GM23338 (cell line): ENCODE measurements around the gene UPP1. TPM values are rescaled to one million over a fixed set of nuclear protein-coding genes. Genes with fewer than 3 reads are reported as not detected.

ENCODE experiments used
- ATAC-seq: fragments of 200-7000 bp; cut with Tn5 transposase; 3 replicates; pipeline ENCODE4 v1.9.1; 2020
- DNase-seq: peaks from one replicate; pipeline ENCODE4 v3.0.0-alpha.2; 2015; ENCODE audit warnings: low spot score
- H2AFZ ChIP-seq: fragments of 200-600 bp; sonication (generic); 2 replicates; pipeline ENCODE4 v1.8.0; 2016; ENCODE audit warnings: antibody characterized with exemption, mild to moderate bottlenecking, moderate library complexity
- H3F3A ChIP-seq: fragments of 200-600 bp; sonication (generic); replicated peaks from 2 replicates; pipeline ENCODE4 v1.8.0; 2017; ENCODE audit warnings: antibody characterized with exemption, mixed run types, low read depth
- H3K27ac ChIP-seq: fragments of 200-600 bp; sonication (generic); 2 replicates; pipeline ENCODE4 v1.6.1; 2016; ENCODE audit warnings: low read depth
- H3K27me3 ChIP-seq: fragments of 200-600 bp; sonication (generic); 2 replicates; pipeline ENCODE4 v1.8.0; 2016; ENCODE audit warnings: mild to moderate bottlenecking, mixed run types, moderate library complexity; ENCODE audit not compliant: insufficient read depth
- H3K36me3 ChIP-seq: fragments of 200-600 bp; sonication (generic); 2 replicates; pipeline ENCODE4 v1.8.0; 2016; ENCODE audit warnings: mild to moderate bottlenecking; ENCODE audit not compliant: insufficient read depth
- H3K4me1 ChIP-seq: fragments of 200-600 bp; sonication (generic); 2 replicates; pipeline ENCODE4 v1.8.0; 2016; ENCODE audit warnings: mild to moderate bottlenecking, moderate library complexity; ENCODE audit not compliant: insufficient read depth
- H3K4me2 ChIP-seq: fragments of 200-600 bp; sonication (generic); 2 replicates; pipeline ENCODE4 v1.7.1; 2017; ENCODE audit warnings: mixed run types
- H3K4me3 ChIP-seq: fragments of 200-600 bp; sonication (generic); 2 replicates; pipeline ENCODE4 v1.6.1; 2016; ENCODE audit warnings: mixed run types
- H3K79me2 ChIP-seq: fragments of 200-600 bp; sonication (generic); replicated peaks from 2 replicates; pipeline ENCODE4 v1.8.0; 2017; ENCODE audit warnings: mild to moderate bottlenecking; ENCODE audit not compliant: insufficient read depth
- H3K9me2 ChIP-seq: fragments of 200-600 bp; sonication (generic); 2 replicates; pipeline ENCODE4 v1.8.0; 2017; ENCODE audit not compliant: insufficient read depth
- H4K20me1 ChIP-seq: fragments of 200-600 bp; sonication (generic); replicated peaks from 2 replicates; pipeline ENCODE4 v1.8.0; 2017; ENCODE audit warnings: mild to moderate bottlenecking; ENCODE audit not compliant: insufficient read depth
- H3K27ac Mint-ChIP-seq: 2 replicates; pipeline ENCODE4 v1.8.0; 2020; ENCODE audit warnings: inconsistent platforms, mild to moderate bottlenecking, moderate library complexity, mixed read lengths
- H3K27me3 Mint-ChIP-seq: 3 replicates; pipeline ENCODE4 v1.8.0; 2022; ENCODE audit warnings: low read depth, mild to moderate bottlenecking, moderate library complexity, mixed read lengths, inconsistent platforms; ENCODE audit not compliant: insufficient read depth, poor library complexity
- H3K36me3 Mint-ChIP-seq: 3 replicates; pipeline ENCODE4 v1.8.0; 2021; ENCODE audit warnings: low read depth, mild to moderate bottlenecking, inconsistent platforms, moderate library complexity, mixed read lengths
- H3K4me1 Mint-ChIP-seq: 3 replicates; pipeline ENCODE4 v1.8.0; 2020; ENCODE audit warnings: mild to moderate bottlenecking, inconsistent platforms, mixed read lengths
- H3K4me3 Mint-ChIP-seq: 3 replicates; pipeline ENCODE4 v1.8.0; 2021; ENCODE audit warnings: moderate library complexity, mild to moderate bottlenecking, inconsistent platforms, mixed read lengths
- H3K9me3 Mint-ChIP-seq: 3 replicates; pipeline ENCODE4 v1.8.0; 2020; ENCODE audit warnings: moderate library complexity, mild to moderate bottlenecking, inconsistent platforms, mixed read lengths
- EZH2 ChIP-seq: fragments of 200-600 bp; sonication (generic); IDR thresholded peaks from one replicate; pipeline ENCODE4 v1.8.0; 2017; ENCODE audit warnings: antibody characterized with exemption, mild to moderate bottlenecking, low read depth; ENCODE audit not compliant: unreplicated experiment
- JUNB ChIP-seq: IDR thresholded peaks from one replicate; pipeline ENCODE4 v1.6.1; 2016; ENCODE audit warnings: antibody characterized with exemption; ENCODE audit not compliant: unreplicated experiment
- NANOG ChIP-seq: IDR thresholded peaks from 2 replicates; pipeline ENCODE4 v1.6.1; 2016; ENCODE audit warnings: antibody characterized with exemption, borderline replicate concordance
- POLR2AphosphoS5 ChIP-seq: IDR thresholded peaks from 2 replicates; pipeline ENCODE4 v1.6.1; 2016; ENCODE audit warnings: antibody characterized with exemption, low read depth
- STAT1 ChIP-seq: IDR thresholded peaks from one replicate; pipeline ENCODE4 v1.6.1; 2016; ENCODE audit warnings: antibody characterized with exemption; ENCODE audit not compliant: unreplicated experiment
- ZNF114 ChIP-seq: fragments of 250-450 bp; sonication (Bioruptor Pico); IDR thresholded peaks from 2 replicates; pipeline ENCODE4 v1.5.0; 2020; ENCODE audit warnings: mild to moderate bottlenecking, moderate library complexity
- polyA plus RNA-seq: library from polyadenylated mRNA; unstranded; fragments of >200 nt; fragmentation: Nextera tagmentation; extraction: Ambion mirVana; gene quantifications from 2 replicates; pipeline ENCODE4 v1.2.1, GENCODE V29; 2016
- total RNA-seq: library from RNA; depleted of rRNA; stranded (reverse); fragments of >200 nt; shearing (Covaris generic); gene quantifications from 2 replicates; pipeline ENCODE4 v1.2.3, GENCODE V29; 2014
- TF ChIP-seq, protein P1 (sequence below): IDR thresholded peaks from one replicate; pipeline ENCODE4 v1.6.1; 2018; ENCODE audit warnings: antibody characterized with exemption; ENCODE audit not compliant: unreplicated experiment
- TF ChIP-seq, protein P2 (sequence below), 2 experiments: fragments of 200-600 bp in 1 of 2; sonication (generic) in 1 of 2; conservative IDR thresholded peaks; 2 replicates each; pipeline versions ENCODE4 v1.5.1 to v1.6.1; 2016 to 2017; ENCODE audit warnings: antibody characterized with exemption in 2 of 2, low read depth in 2 of 2, mild to moderate bottlenecking in 2 of 2, moderate library complexity in 1 of 2
- TF ChIP-seq, protein P3 (sequence below): fragments of 250-450 bp; sonication (Bioruptor Pico); IDR thresholded peaks from 2 replicates; pipeline ENCODE4 v1.5.0; 2020; ENCODE audit warnings: mild to moderate bottlenecking, moderate library complexity
- TF ChIP-seq, protein P4 (sequence below): IDR thresholded peaks from 2 replicates; pipeline ENCODE4 v1.6.1; 2016; ENCODE audit warnings: antibody characterized with exemption

UPP1 gene
- total and polyA plus RNA-seq, 2 experiments from 2014 or later, result 22.7 to 43.5 TPM

DNA sequence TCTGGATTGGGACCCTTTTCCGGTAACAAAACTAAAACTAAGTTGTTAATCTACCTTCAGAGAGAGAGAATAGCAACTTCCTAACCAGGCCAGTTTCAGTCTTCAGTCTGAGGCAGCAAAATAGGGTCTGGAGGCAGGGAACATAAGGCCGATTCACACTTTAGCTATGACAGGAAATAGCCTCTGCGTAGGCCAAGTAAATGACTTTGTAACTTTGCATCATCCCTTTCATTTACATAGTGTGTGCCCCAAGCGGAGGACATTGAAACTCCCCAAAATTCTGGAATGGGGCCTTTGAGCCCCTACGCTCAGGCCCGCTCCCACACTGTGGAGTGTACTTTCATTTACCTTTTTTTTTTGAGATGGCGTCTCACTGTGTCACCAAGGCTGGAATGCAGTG is 1.7 kb upstream of the UPP1 start (continued):
- TF ChIP-seq, protein P1, sequence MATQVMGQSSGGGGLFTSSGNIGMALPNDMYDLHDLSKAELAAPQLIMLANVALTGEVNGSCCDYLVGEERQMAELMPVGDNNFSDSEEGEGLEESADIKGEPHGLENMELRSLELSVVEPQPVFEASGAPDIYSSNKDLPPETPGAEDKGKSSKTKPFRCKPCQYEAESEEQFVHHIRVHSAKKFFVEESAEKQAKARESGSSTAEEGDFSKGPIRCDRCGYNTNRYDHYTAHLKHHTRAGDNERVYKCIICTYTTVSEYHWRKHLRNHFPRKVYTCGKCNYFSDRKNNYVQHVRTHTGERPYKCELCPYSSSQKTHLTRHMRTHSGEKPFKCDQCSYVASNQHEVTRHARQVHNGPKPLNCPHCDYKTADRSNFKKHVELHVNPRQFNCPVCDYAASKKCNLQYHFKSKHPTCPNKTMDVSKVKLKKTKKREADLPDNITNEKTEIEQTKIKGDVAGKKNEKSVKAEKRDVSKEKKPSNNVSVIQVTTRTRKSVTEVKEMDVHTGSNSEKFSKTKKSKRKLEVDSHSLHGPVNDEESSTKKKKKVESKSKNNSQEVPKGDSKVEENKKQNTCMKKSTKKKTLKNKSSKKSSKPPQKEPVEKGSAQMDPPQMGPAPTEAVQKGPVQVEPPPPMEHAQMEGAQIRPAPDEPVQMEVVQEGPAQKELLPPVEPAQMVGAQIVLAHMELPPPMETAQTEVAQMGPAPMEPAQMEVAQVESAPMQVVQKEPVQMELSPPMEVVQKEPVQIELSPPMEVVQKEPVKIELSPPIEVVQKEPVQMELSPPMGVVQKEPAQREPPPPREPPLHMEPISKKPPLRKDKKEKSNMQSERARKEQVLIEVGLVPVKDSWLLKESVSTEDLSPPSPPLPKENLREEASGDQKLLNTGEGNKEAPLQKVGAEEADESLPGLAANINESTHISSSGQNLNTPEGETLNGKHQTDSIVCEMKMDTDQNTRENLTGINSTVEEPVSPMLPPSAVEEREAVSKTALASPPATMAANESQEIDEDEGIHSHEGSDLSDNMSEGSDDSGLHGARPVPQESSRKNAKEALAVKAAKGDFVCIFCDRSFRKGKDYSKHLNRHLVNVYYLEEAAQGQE, result no peak
- TF ChIP-seq, protein P2, sequence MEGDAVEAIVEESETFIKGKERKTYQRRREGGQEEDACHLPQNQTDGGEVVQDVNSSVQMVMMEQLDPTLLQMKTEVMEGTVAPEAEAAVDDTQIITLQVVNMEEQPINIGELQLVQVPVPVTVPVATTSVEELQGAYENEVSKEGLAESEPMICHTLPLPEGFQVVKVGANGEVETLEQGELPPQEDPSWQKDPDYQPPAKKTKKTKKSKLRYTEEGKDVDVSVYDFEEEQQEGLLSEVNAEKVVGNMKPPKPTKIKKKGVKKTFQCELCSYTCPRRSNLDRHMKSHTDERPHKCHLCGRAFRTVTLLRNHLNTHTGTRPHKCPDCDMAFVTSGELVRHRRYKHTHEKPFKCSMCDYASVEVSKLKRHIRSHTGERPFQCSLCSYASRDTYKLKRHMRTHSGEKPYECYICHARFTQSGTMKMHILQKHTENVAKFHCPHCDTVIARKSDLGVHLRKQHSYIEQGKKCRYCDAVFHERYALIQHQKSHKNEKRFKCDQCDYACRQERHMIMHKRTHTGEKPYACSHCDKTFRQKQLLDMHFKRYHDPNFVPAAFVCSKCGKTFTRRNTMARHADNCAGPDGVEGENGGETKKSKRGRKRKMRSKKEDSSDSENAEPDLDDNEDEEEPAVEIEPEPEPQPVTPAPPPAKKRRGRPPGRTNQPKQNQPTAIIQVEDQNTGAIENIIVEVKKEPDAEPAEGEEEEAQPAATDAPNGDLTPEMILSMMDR (conservative IDR thresholded peaks at IDR 0.05; ENCODE audit: low read depth in 2 of 2), result no peak

DNA sequence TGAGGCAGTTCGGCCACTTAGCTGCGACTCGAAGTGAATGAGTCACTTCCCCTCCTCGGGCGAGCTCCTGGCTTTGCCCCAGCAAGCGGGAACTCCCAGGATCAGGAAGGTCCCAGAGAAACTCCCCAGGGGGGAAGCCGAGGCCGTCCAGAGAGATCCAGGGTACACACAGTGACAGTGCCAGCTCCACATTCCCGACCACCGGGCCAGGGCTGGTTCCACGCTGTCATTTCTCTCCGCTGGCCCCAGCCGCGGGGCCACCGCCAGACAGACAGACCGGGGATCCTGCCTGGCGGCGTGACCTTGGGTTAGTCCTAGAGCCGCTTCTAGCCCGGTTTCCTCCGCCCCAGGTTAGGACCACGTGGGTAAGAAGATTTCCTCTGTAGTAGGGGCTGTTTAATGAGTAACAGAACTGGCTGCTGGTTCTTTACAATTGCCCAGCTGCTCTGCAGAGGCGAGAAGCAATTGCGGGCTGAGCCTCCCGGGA is 463 bp upstream of the UPP1 start:
- Histone ChIP-seq H3K79me2 (0 out of 2 replicates have a peak, but pooled peaks cover 4% of the 10 kb centered on the region), H3K27ac (peak overlapping the region; percentile 99), H2AFZ (peak overlapping the region; percentile 73; the same call in 1 of the 2 replicates), H3K36me3 (peaks cover 3% of the 10 kb centered on the region; the same call in 1 of the 2 replicates), H3K9me2 (no peaks in the 10 kb centered on the region; the same call in 1 of the 2 replicates), H3K4me1 (peaks cover 19% of the 10 kb centered on the region), H3F3A (peaks cover 10% of the 10 kb centered on the region), H4K20me1 (no peaks in the 10 kb centered on the region), H3K4me2 (peak overlapping the region; percentile 98), H3K27me3 (no peaks in the 10 kb centered on the region), H3K4me3 (peak overlapping the region; percentile 88)
- peaks cover 49% of the 10 kb centered on the region for H3K4me1 Mint-ChIP-seq
- H3K4me3 Mint-ChIP-seq, result peak overlapping the region; percentile 87
- peaks cover 33% of the 10 kb centered on the region for H3K36me3 Mint-ChIP-seq
- DNase-seq, result no peak
- peak overlapping the region; percentile 98 for H3K27ac Mint-ChIP-seq
- peak; percentile 49 for ATAC-seq
- peaks cover 18% of the 10 kb centered on the region for H3K27me3 Mint-ChIP-seq
- no peaks in the 10 kb centered on the region for H3K9me3 Mint-ChIP-seq
- TF ChIP-seq, protein P3, sequence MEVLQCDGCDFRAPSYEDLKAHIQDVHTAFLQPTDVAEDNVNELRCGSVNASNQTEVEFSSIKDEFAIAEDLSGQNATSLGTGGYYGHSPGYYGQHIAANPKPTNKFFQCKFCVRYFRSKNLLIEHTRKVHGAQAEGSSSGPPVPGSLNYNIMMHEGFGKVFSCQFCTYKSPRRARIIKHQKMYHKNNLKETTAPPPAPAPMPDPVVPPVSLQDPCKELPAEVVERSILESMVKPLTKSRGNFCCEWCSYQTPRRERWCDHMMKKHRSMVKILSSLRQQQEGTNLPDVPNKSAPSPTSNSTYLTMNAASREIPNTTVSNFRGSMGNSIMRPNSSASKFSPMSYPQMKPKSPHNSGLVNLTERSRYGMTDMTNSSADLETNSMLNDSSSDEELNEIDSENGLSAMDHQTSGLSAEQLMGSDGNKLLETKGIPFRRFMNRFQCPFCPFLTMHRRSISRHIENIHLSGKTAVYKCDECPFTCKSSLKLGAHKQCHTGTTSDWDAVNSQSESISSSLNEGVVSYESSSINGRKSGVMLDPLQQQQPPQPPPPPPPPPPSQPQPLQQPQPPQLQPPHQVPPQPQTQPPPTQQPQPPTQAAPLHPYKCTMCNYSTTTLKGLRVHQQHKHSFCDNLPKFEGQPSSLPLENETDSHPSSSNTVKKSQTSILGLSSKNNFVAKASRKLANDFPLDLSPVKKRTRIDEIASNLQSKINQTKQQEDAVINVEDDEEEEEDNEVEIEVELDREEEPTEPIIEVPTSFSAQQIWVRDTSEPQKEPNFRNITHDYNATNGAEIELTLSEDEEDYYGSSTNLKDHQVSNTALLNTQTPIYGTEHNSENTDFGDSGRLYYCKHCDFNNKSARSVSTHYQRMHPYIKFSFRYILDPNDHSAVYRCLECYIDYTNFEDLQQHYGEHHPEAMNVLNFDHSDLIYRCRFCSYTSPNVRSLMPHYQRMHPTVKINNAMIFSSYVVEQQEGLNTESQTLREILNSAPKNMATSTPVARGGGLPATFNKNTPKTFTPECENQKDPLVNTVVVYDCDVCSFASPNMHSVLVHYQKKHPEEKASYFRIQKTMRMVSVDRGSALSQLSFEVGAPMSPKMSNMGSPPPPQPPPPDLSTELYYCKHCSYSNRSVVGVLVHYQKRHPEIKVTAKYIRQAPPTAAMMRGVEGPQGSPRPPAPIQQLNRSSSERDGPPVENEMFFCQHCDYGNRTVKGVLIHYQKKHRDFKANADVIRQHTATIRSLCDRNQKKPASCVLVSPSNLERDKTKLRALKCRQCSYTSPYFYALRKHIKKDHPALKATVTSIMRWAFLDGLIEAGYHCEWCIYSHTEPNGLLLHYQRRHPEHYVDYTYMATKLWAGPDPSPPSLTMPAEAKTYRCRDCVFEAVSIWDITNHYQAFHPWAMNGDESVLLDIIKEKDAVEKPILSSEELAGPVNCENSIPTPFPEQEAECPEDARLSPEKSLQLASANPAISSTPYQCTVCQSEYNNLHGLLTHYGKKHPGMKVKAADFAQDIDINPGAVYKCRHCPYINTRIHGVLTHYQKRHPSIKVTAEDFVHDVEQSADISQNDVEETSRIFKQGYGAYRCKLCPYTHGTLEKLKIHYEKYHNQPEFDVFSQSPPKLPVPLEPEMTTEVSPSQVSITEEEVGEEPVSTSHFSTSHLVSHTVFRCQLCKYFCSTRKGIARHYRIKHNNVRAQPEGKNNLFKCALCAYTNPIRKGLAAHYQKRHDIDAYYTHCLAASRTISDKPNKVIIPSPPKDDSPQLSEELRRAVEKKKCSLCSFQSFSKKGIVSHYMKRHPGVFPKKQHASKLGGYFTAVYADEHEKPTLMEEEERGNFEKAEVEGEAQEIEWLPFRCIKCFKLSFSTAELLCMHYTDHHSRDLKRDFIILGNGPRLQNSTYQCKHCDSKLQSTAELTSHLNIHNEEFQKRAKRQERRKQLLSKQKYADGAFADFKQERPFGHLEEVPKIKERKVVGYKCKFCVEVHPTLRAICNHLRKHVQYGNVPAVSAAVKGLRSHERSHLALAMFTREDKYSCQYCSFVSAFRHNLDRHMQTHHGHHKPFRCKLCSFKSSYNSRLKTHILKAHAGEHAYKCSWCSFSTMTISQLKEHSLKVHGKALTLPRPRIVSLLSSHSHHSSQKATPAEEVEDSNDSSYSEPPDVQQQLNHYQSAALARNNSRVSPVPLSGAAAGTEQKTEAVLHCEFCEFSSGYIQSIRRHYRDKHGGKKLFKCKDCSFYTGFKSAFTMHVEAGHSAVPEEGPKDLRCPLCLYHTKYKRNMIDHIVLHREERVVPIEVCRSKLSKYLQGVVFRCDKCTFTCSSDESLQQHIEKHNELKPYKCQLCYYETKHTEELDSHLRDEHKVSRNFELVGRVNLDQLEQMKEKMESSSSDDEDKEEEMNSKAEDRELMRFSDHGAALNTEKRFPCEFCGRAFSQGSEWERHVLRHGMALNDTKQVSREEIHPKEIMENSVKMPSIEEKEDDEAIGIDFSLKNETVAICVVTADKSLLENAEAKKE, result no peak
- TF ChIP-seq JUNB, result no peak
- TF ChIP-seq, protein P2 (conservative IDR thresholded peaks at IDR 0.05; ENCODE audit: low read depth in 2 of 2), result no peak
- TF ChIP-seq STAT1, result no peak
- TF ChIP-seq, protein P4, sequence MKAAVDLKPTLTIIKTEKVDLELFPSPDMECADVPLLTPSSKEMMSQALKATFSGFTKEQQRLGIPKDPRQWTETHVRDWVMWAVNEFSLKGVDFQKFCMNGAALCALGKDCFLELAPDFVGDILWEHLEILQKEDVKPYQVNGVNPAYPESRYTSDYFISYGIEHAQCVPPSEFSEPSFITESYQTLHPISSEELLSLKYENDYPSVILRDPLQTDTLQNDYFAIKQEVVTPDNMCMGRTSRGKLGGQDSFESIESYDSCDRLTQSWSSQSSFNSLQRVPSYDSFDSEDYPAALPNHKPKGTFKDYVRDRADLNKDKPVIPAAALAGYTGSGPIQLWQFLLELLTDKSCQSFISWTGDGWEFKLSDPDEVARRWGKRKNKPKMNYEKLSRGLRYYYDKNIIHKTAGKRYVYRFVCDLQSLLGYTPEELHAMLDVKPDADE, result no peak
- no peak for TF ChIP-seq ZNF114 (CRISPR knock-in tag)
- TF ChIP-seq POLR2AphosphoS5, result no peak
- TF ChIP-seq EZH2, result no peak
- TF ChIP-seq NANOG, result no peak
